MM.1S (cell line): ENCODE measurements around the gene PRKAR1B.

ENCODE experiments used
- DNase-seq: peaks from one replicate; pipeline ENCODE4 v3.0.0-alpha.2; 2015
- H2AFZ ChIP-seq: fragments of 300-600 bp; sonication (generic); 2 replicates; pipeline ENCODE4 v1.6.0; 2016; ENCODE audit warnings: antibody characterized with exemption, low read length
- H3F3A ChIP-seq: fragments of 300-600 bp; sonication (generic); 2 replicates; pipeline ENCODE4 v1.6.1; 2016; ENCODE audit warnings: mild to moderate bottlenecking, antibody characterized with exemption, low read length, moderate library complexity, mixed read lengths; ENCODE audit not compliant: insufficient read depth
- H3K27ac ChIP-seq: fragments of 300-600 bp; sonication (generic); 2 replicates; pipeline ENCODE4 v1.5.1; 2016; ENCODE audit warnings: mild to moderate bottlenecking, low read length
- H3K27me3 ChIP-seq: fragments of 300-600 bp; sonication (generic); replicated peaks from 2 replicates; pipeline ENCODE4 v1.6.0; 2016; ENCODE audit warnings: low read length; ENCODE audit not compliant: insufficient read depth
- H3K36me3 ChIP-seq: fragments of 300-600 bp; sonication (generic); replicated peaks from 2 replicates; pipeline ENCODE4 v1.6.1; 2016; ENCODE audit warnings: mild to moderate bottlenecking, low read length, mixed read lengths; ENCODE audit not compliant: insufficient read depth
- H3K4me1 ChIP-seq: fragments of 300-600 bp; sonication (generic); 2 replicates; pipeline ENCODE4 v1.6.1; 2016; ENCODE audit warnings: low read length, mixed read lengths
- H3K4me2 ChIP-seq: fragments of 300-600 bp; sonication (generic); 2 replicates; pipeline ENCODE4 v1.6.0; 2016; ENCODE audit warnings: low read depth, low read length
- H3K4me3 ChIP-seq: fragments of 300-600 bp; sonication (generic); 2 replicates; pipeline ENCODE4 v1.5.1; 2016; ENCODE audit warnings: low read length, mixed read lengths
- H3K79me2 ChIP-seq: fragments of 300-600 bp; sonication (generic); 2 replicates; pipeline ENCODE4 v1.6.1; 2016; ENCODE audit warnings: mixed run types, low read length, mixed read lengths
- H3K9ac ChIP-seq: fragments of 300-600 bp; sonication (generic); 2 replicates; pipeline ENCODE4 v1.6.1; 2016; ENCODE audit warnings: low read length, mixed read lengths
- H3K9me2 ChIP-seq: fragments of 300-600 bp; sonication (generic); replicated peaks from 2 replicates; pipeline ENCODE4 v1.6.1; 2016; ENCODE audit warnings: mild to moderate bottlenecking, low read length, mixed read lengths; ENCODE audit not compliant: insufficient read depth
- H3K9me3 ChIP-seq: fragments of 300-600 bp; sonication (generic); replicated peaks from 2 replicates; pipeline ENCODE4 v1.6.1; 2016; ENCODE audit warnings: mild to moderate bottlenecking, low read length, mixed read lengths; ENCODE audit not compliant: insufficient read depth
- H4K20me1 ChIP-seq: fragments of 300-600 bp; sonication (generic); 2 replicates; pipeline ENCODE4 v1.6.1; 2016; ENCODE audit warnings: mild to moderate bottlenecking, low read length, moderate library complexity, mixed read lengths; ENCODE audit not compliant: insufficient read depth
- EZH2 ChIP-seq: fragments of 300-600 bp; sonication (generic); optimal IDR thresholded peaks from 2 replicates; pipeline ENCODE3; 2017; ENCODE audit warnings: low read depth, mild to moderate bottlenecking, antibody characterized with exemption, low read length, mixed read lengths
- EZH2phosphoT487 ChIP-seq: fragments of 300-600 bp; sonication (generic); IDR thresholded peaks from 2 replicates; pipeline ENCODE4 v1.6.1; 2018; ENCODE audit warnings: antibody characterized with exemption, low read length
- TF ChIP-seq, protein P1 (sequence below): fragments of 300-600 bp; sonication (generic); IDR thresholded peaks from 2 replicates; pipeline ENCODE4 v1.5.1; 2016; ENCODE audit warnings: antibody characterized with exemption, low read length, mixed read lengths

PRKAR1B gene

DNA sequence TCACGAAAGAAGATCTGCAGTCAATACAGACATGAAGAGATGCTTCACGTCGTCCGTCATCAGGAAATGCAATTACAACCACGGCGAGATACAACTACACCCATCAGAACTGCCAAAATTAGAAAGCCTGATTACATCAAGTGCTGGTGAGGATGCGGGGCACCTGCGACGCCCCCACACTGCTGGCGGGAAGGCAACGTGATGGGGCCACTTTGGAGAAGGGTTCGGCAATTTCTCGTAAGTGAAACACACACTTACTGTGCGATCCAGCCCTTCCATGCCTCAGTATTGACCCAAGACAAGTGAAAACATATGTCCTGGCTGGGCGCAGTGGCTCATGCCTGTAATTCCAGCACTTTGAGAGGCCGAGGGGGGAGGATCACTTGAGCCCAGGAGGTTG, 181.6 kb downstream of the PRKAR1B start:
- Histone ChIP-seq H3K36me3 (no peaks in the 10 kb centered on the region), H3K27me3 (no peaks in the 10 kb centered on the region), H3K9ac (no peak overlapping the region), H3K4me3 (no peak overlapping the region), H3K79me2 (no peaks in the 10 kb centered on the region), H3K9me2 (no peaks in the 10 kb centered on the region), H3K4me2 (no peak overlapping the region), H3K9me3 (no peaks in the 10 kb centered on the region), H2AFZ (no peak overlapping the region), H3K4me1 (no peaks in the 10 kb centered on the region), H3K27ac (no peak overlapping the region), H4K20me1 (no peaks in the 10 kb centered on the region), H3F3A (no peaks in the 10 kb centered on the region)
- no peak for DNase-seq
- TF ChIP-seq EZH2phosphoT487 (no peak), EZH2 (no peak)
- TF ChIP-seq, protein P1, sequence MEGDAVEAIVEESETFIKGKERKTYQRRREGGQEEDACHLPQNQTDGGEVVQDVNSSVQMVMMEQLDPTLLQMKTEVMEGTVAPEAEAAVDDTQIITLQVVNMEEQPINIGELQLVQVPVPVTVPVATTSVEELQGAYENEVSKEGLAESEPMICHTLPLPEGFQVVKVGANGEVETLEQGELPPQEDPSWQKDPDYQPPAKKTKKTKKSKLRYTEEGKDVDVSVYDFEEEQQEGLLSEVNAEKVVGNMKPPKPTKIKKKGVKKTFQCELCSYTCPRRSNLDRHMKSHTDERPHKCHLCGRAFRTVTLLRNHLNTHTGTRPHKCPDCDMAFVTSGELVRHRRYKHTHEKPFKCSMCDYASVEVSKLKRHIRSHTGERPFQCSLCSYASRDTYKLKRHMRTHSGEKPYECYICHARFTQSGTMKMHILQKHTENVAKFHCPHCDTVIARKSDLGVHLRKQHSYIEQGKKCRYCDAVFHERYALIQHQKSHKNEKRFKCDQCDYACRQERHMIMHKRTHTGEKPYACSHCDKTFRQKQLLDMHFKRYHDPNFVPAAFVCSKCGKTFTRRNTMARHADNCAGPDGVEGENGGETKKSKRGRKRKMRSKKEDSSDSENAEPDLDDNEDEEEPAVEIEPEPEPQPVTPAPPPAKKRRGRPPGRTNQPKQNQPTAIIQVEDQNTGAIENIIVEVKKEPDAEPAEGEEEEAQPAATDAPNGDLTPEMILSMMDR = no peak

- no peaks in the 10 kb centered on the region for H3F3A ChIP-seq
- TF ChIP-seq EZH2 = no peak
- TF ChIP-seq, protein P1 = no peak
- no peak for TF ChIP-seq EZH2phosphoT487
- no peak for DNase-seq
- H3K9ac ChIP-seq = no peak overlapping the region
- H2AFZ ChIP-seq = no peak overlapping the region
- no peak overlapping the region for H3K27ac ChIP-seq
- H3K79me2 ChIP-seq = no peaks in the 10 kb centered on the region
- no peak overlapping the region for H3K4me2 ChIP-seq
- H3K4me3 ChIP-seq = no peak overlapping the region
- no peaks in the 10 kb centered on the region for H4K20me1 ChIP-seq
- no peaks in the 10 kb centered on the region for H3K27me3 ChIP-seq
- no peaks in the 10 kb centered on the region for H3K9me3 ChIP-seq
- no peaks in the 10 kb centered on the region for H3K36me3 ChIP-seq
- no peaks in the 10 kb centered on the region for H3K4me1 ChIP-seq
- no peaks in the 10 kb centered on the region for H3K9me2 ChIP-seq
These were observed 182.5 kb downstream of the PRKAR1B start for GRCh38 chr7:544338-545221.

DNA sequence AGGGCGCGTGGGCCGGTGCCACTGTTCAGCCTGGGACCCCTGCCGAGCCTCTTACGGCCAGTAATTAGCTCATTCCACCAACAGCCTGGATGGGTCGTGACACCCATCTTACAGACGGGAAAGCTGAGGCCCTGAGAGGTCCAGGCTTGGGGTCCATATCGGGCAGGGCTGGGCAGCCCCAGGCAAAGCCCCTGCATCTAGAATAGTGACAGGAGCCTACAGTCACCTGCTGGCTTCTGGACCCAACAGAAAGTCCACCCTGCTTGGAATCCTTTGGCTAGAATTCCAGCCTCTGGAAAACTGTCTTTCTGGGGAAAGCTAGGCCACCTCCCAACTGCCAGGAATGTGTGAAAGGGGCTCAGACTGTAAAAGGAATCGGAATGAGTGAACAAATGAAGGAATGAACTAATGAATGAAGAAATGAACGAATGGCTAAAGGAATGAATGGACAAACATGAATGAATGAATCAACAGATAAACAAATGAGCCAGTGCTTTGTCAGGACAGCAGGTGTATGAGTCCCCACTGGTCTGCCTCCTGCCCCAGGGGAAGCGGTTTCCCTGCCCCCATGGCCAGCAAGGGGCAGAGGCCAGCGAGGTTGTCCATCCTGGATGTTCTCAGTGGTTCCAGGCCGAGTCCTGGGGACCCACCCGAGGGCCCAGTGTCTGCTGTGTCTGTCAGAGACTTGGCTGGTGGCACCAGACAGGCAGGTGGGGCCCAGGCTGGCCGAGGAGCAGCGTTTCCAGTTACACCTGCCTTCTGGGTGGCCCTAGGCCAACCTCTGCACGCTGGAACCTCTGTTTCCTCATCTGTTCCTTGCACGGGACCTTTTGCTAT, 183.4 kb downstream of the PRKAR1B start:
- DNase-seq = no peak
- Histone ChIP-seq H3K27ac (no peak overlapping the region), H3K4me3 (no peak overlapping the region), H3K9ac (no peak overlapping the region), H2AFZ (no peak overlapping the region), H3K9me3 (no peaks in the 10 kb centered on the region), H3F3A (no peaks in the 10 kb centered on the region), H3K9me2 (no peaks in the 10 kb centered on the region), H3K4me1 (no peaks in the 10 kb centered on the region), H3K36me3 (no peaks in the 10 kb centered on the region), H4K20me1 (no peaks in the 10 kb centered on the region), H3K79me2 (no peaks in the 10 kb centered on the region), H3K4me2 (no peak overlapping the region), H3K27me3 (no peaks in the 10 kb centered on the region)
- TF ChIP-seq, protein P1 = no peak
- TF ChIP-seq EZH2 = no peak
- TF ChIP-seq EZH2phosphoT487 = no peak
